CMK (cell line): ENCODE results near the gene PDXDC1.
"Not testable (repeated sequence)": the region's sequence is repeated elsewhere in the genome, so short reads cannot be mapped to it uniquely, and the experiment has no call there.

Source experiments
- DNase-seq: peaks from one replicate; pipeline ENCODE4 v3.0.0-alpha.2; 2010; ENCODE audit warnings: low read depth

Gene PDXDC1

GRCh38 chr16:15016951-15017580 is 42.2 kb downstream of the PDXDC1 start:
- DNase-seq: not testable (repeated sequence)

GRCh38 chr16:15021429-15021828 is 46.6 kb downstream of the PDXDC1 start:
- DNase-seq: not testable (repeated sequence)

- DNase-seq: not testable (repeated sequence)
Observed at GRCh38 chr16:15022194-15022593, 47.4 kb downstream of the PDXDC1 start.

- not testable (repeated sequence) for DNase-seq
Observed at GRCh38 chr16:15023381-15024077, 48.7 kb downstream of the PDXDC1 start.

GRCh38 chr16:15024858-15025199 is 50.0 kb downstream of the PDXDC1 start:
- not testable (repeated sequence) for DNase-seq

- DNase-seq: not testable (repeated sequence)
Observed at GRCh38 chr16:15025234-15025951, 50.6 kb downstream of the PDXDC1 start.

GRCh38 chr16:15027051-15027450 is 52.2 kb downstream of the PDXDC1 start:
- DNase-seq: not testable (repeated sequence)

GRCh38 chr16:15027503-15028344 is 52.9 kb downstream of the PDXDC1 start:
- not testable (repeated sequence) for DNase-seq

GRCh38 chr16:15028345-15028715 is 53.5 kb downstream of the PDXDC1 start:
- DNase-seq: not testable (repeated sequence)

- DNase-seq: not testable (repeated sequence)
Observed at GRCh38 chr16:15028801-15029698, 54.2 kb downstream of the PDXDC1 start.

- not testable (repeated sequence) for DNase-seq
Observed at GRCh38 chr16:15029749-15030148, 54.9 kb downstream of the PDXDC1 start.

GRCh38 chr16:15031179-15031578 is 56.4 kb downstream of the PDXDC1 start:
- peak; percentile 71 for DNase-seq

- no peak for DNase-seq
Observed at GRCh38 chr16:15031586-15031985, 56.8 kb downstream of the PDXDC1 start.

GRCh38 chr16:15032547-15033308 is 57.9 kb downstream of the PDXDC1 start:
- DNase-seq: peak; percentile 65

GRCh38 chr16:15033309-15033707 is 58.5 kb downstream of the PDXDC1 start:
- DNase-seq: no peak

GRCh38 chr16:15034266-15035162 is 59.7 kb downstream of the PDXDC1 start:
- DNase-seq: no peak

- no peak for DNase-seq
Observed at GRCh38 chr16:15035163-15035729, 60.4 kb downstream of the PDXDC1 start.

- DNase-seq: no peak
Observed at GRCh38 chr16:15037003-15037402, 62.2 kb downstream of the PDXDC1 start.

- DNase-seq: no peak
Observed at GRCh38 chr16:15037745-15038144, 62.9 kb downstream of the PDXDC1 start.
